PC-9 (cell line): ENCODE measurements around the gene SHANK1. TPM values are rescaled to one million over a fixed set of nuclear protein-coding genes. Genes with fewer than 3 reads are reported as not detected.

ENCODE experiments used
- BruUV-seq: library from RNA; stranded (reverse); fragments of 400-500 nt; replicated peaks from 2 replicates; lab custom pipeline; 2021; lab: Mats Ljungman, UMichigan
- CTCF ChIA-PET: fragments of 300-600 bp; sonication (Branson Sonifier 250); formaldehyde crosslinking; loops from one replicate; lab custom pipeline; 2022; ENCODE audit warnings: antibody characterized with exemption; lab: Charles Lee
- POLR2A ChIA-PET: fragments of 300-600 bp; sonication (Branson Sonifier 250); formaldehyde crosslinking; loops from one replicate; lab custom pipeline; 2022; ENCODE audit warnings: antibody characterized with exemption; ENCODE audit not compliant: unreplicated experiment; lab: Charles Lee
- DNase-seq, 2 experiments: peaks; one replicate each; pipeline versions ENCODE4 v3.0.0 to v3.0.0-alpha.2; 2015 to 2022; ENCODE audit warnings: mixed read lengths in 1 of 2
- H2AFZ ChIP-seq: fragments of 200-600 bp; sonication (generic); 2 replicates; pipeline ENCODE4 v1.8.1; 2017; ENCODE audit warnings: antibody characterized with exemption
- H3F3A ChIP-seq: fragments of 200-600 bp; sonication (generic); 2 replicates; pipeline ENCODE4 v1.8.1; 2017; ENCODE audit warnings: antibody characterized with exemption, mild to moderate bottlenecking, low read depth; ENCODE audit not compliant: insufficient read depth
- H3K27ac ChIP-seq: fragments of 200-600 bp; sonication (generic); 2 replicates; pipeline ENCODE4 v1.6.1; 2016; ENCODE audit warnings: mixed run types
- H3K27me3 ChIP-seq: fragments of 200-600 bp; sonication (generic); 2 replicates; pipeline ENCODE4 v1.6.1; 2016; ENCODE audit warnings: low read depth, mixed run types; ENCODE audit not compliant: insufficient read depth
- H3K36me3 ChIP-seq: fragments of 200-600 bp; sonication (generic); 2 replicates; pipeline ENCODE4 v1.6.1; 2016; ENCODE audit warnings: low read depth, mixed run types
- H3K4me1 ChIP-seq: fragments of 200-600 bp; sonication (generic); replicated peaks from 2 replicates; pipeline ENCODE4 v1.6.1; 2016; ENCODE audit warnings: mixed run types; ENCODE audit not compliant: insufficient read depth
- H3K4me2 ChIP-seq: fragments of 200-600 bp; sonication (generic); 2 replicates; pipeline ENCODE4 v1.6.1; 2017; ENCODE audit warnings: mixed run types
- H3K4me3 ChIP-seq: fragments of 200-600 bp; sonication (generic); 2 replicates; pipeline ENCODE4 v1.6.1; 2016; ENCODE audit warnings: mixed run types
- H3K79me2 ChIP-seq: fragments of 200-600 bp; sonication (generic); 2 replicates; pipeline ENCODE4 v1.6.1; 2017; ENCODE audit warnings: low read depth, mixed run types
- H3K9me2 ChIP-seq: fragments of 200-600 bp; sonication (generic); 2 replicates; pipeline ENCODE4 v1.8.1; 2017; ENCODE audit warnings: mild to moderate bottlenecking; ENCODE audit not compliant: insufficient read depth
- H3K9me3 ChIP-seq: fragments of 200-600 bp; sonication (generic); 2 replicates; pipeline ENCODE4 v1.8.1; 2016; ENCODE audit warnings: low read depth; ENCODE audit not compliant: insufficient read depth
- H4K20me1 ChIP-seq: fragments of 200-600 bp; sonication (generic); 2 replicates; pipeline ENCODE4 v1.8.1; 2017; ENCODE audit not compliant: insufficient read depth
- EZH2 ChIP-seq: fragments of 200-600 bp; sonication (generic); IDR thresholded peaks from 2 replicates; pipeline ENCODE4 v1.8.0; 2017; ENCODE audit warnings: antibody characterized with exemption, low read depth
- intact Hi-C: fragments of 100-400 bp; cut with micrococcal nuclease; formaldehyde crosslinking; loops from one replicate; pipeline ENCODE4 v1.10.0; 2022; ENCODE audit not compliant: unreplicated experiment
- total RNA-seq: library from RNA; stranded (reverse); gene quantifications from 2 replicates; pipeline ENCODE4 v1.2.3, GENCODE V29; 2021
- TF ChIP-seq, protein P1 (sequence below): fragments of 200-600 bp; sonication (generic); conservative IDR thresholded peaks from 2 replicates; pipeline ENCODE4 v1.6.1; 2017; ENCODE audit warnings: mixed run types, antibody characterized with exemption, mild to moderate bottlenecking, moderate library complexity

Gene SHANK1
- total RNA-seq, 1 experiment from 2014 or later: not detected

DNA sequence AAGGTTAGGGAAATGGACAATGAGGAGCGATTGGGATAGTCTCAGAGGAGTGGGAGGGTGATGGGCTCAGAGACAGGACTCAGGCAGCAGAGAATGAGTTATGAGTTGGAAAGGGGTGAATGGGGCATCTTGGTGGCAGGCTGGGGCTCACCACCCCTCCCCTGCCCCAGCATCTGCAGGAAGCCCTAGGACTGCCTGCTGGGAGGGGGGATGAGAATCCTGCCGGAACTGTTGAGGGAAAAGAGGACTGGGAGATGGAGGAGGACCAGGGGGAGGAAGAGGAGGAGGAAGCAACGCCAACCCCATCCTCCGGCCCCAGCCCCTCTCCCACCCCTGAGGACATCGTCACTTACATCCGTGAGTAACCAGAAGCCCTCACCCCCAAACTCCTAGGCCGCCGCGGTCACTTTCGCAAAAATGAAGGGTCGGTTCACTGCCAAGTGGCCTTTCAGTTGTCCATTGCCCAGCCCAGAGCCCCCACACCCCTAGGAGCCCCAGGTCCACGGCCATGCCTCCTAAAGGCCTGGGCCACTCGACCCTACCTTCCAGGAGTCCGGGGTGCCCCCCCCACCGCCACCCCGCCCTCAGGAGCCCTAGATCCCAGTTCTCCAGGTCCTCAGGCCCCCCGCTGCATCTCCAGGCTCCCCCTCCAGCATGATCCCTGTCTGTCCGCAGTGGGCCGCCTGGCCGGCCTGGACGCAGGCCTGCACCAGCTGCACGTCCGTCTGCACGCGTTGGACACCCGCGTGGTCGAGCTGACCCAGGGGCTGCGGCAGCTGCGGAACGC, 4.3 kb upstream of the SHANK1 start:
- Histone ChIP-seq H3F3A (no peaks in the 10 kb centered on the region), H4K20me1 (no peaks in the 10 kb centered on the region; the same call in 1 of the 2 replicates), H3K36me3 (no peaks in the 10 kb centered on the region), H3K4me1 (no peaks in the 10 kb centered on the region), H3K4me3 (no peak overlapping the region), H3K79me2 (no peaks in the 10 kb centered on the region), H3K27me3 (peaks cover 57% of the 10 kb centered on the region), H3K9me3 (no peaks in the 10 kb centered on the region; the same call in 1 of the 2 replicates), H3K4me2 (no peak overlapping the region), H2AFZ (no peak overlapping the region), H3K27ac (no peak overlapping the region), H3K9me2 (no peaks in the 10 kb centered on the region)
- TF ChIP-seq, protein P1, sequence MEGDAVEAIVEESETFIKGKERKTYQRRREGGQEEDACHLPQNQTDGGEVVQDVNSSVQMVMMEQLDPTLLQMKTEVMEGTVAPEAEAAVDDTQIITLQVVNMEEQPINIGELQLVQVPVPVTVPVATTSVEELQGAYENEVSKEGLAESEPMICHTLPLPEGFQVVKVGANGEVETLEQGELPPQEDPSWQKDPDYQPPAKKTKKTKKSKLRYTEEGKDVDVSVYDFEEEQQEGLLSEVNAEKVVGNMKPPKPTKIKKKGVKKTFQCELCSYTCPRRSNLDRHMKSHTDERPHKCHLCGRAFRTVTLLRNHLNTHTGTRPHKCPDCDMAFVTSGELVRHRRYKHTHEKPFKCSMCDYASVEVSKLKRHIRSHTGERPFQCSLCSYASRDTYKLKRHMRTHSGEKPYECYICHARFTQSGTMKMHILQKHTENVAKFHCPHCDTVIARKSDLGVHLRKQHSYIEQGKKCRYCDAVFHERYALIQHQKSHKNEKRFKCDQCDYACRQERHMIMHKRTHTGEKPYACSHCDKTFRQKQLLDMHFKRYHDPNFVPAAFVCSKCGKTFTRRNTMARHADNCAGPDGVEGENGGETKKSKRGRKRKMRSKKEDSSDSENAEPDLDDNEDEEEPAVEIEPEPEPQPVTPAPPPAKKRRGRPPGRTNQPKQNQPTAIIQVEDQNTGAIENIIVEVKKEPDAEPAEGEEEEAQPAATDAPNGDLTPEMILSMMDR: no peak
- no peak for TF ChIP-seq EZH2
- intact Hi-C loops: no loop called here
- ChIA-PET POLR2A (no interaction called here), CTCF (interaction anchor here (0.6 kb wide), 1 partner anchor 293 kb away, joined by 4 read pairs; no protein-coding TSS in a partner anchor)
- DNase-seq: no peak
- no TSS peak for BruUV-seq

DNA sequence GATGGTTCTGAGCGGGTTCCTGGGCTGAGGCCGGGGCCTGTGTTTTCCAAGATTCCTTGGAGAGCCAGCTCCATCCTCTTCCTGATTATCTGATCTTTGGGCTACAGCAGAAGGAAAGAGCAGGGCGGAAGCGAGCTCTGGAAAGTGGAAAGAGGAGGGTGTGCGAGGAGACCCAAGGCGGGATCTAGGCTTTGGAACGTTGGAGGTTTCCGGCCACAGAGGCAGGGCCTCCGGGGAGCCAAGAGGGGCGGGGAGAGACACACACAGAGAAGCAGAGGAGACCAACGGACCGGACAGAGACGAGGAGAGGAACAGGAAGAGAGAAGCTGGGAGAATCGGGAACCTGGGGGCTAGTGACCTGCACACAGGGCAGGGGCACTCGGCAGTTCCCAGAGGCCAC, 3.5 kb upstream of the SHANK1 start, which contains the start of gene CLEC11A:
CLEC11A (plus strand) TSS at position 296 of the 400 bp plus-strand sequence. CDS start 162 bp downstream, outside the sequence.
- TF ChIP-seq, protein P1: no peak
- TF ChIP-seq EZH2: no peak
- Histone ChIP-seq H3K79me2 (no peaks in the 10 kb centered on the region), H3K4me2 (no peak within 1 kb of the TSS), H4K20me1 (no peaks in the 10 kb centered on the region; the same call in 1 of the 2 replicates), H2AFZ (no peak within 1 kb of the TSS), H3K9me2 (no peaks in the 10 kb centered on the region), H3K27me3 (peaks cover 52% of the 10 kb centered on the region), H3K36me3 (no peaks in the 10 kb centered on the region), H3K4me1 (no peaks in the 10 kb centered on the region), H3F3A (no peaks in the 10 kb centered on the region), H3K4me3 (no peak within 1 kb of the TSS), H3K9me3 (no peaks in the 10 kb centered on the region; the same call in 1 of the 2 replicates), H3K27ac (no peak within 1 kb of the TSS)
- ChIA-PET POLR2A (no interaction called here), CTCF (interaction anchor here (0.6 kb wide), 1 partner anchor 292 kb away, joined by 4 read pairs; no protein-coding TSS in a partner anchor)
- intact Hi-C loops: no loop called here
- no peak for DNase-seq
- BruUV-seq: no TSS peak

DNA sequence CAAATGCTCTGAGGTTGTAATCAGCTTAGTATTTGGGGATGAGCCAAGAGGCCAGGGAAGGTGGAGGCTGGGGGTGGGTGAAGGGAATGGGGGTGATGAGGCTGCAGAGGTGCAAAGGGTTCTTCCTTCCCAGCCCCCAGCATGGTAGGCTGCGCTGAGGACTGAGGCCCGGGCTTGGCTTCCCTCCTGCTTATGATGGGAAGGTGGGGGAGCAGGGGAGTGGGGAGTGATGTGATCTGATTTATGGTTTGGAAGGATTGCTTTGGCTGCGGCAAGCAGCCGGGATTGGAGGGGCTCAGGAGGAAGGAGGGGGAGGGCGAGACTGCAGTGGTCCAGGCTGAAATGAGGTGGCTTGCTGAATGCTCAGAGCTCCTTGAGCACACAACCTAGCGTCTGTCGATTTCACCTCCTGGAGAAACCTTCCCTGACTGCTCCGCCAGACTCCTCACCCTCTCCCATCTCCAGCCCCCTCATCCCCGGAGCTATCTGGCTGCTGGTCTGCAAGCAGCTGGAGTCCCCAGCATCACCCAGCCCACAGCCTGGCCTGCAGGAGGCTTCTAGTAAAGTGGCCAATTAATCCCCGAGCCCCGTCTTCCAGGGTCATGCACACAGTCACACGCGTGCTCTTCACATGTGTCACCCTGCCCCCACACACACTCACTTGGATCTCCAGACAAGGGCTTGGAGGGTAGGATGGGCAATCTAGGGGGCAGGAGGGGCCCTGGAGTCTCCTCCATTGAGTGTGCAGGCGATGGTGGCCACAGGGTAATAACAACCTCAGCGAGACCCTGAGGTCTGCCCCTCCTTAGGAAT, 2.8 kb upstream of the SHANK1 start:
- H3F3A ChIP-seq: no peaks in the 10 kb centered on the region
- H3K27me3 ChIP-seq: peaks cover 46% of the 10 kb centered on the region
- H3K79me2 ChIP-seq: no peaks in the 10 kb centered on the region
- ChIA-PET CTCF (no interaction called here), POLR2A (no interaction called here)
- H3K27ac ChIP-seq: no peak overlapping the region
- no peak overlapping the region for H2AFZ ChIP-seq
- no peaks in the 10 kb centered on the region for H3K4me1 ChIP-seq
- H3K4me3 ChIP-seq: no peak overlapping the region
- no TSS peak for BruUV-seq
- no peaks in the 10 kb centered on the region; the same call in 1 of the 2 replicates for H4K20me1 ChIP-seq
- H3K36me3 ChIP-seq: no peaks in the 10 kb centered on the region
- H3K4me2 ChIP-seq: no peak overlapping the region
- H3K9me3 ChIP-seq: no peaks in the 10 kb centered on the region; the same call in 1 of the 2 replicates
- no peak for TF ChIP-seq EZH2
- TF ChIP-seq, protein P1: no peak
- H3K9me2 ChIP-seq: no peaks in the 10 kb centered on the region
- intact Hi-C loops: no loop called here
- DNase-seq: no peak
